NCI-H2196 (cell line): ENCODE measurements around the gene XRCC4.

Experiments used
- DNase-seq: peaks from one replicate; lab custom pipeline; 2025; ENCODE audit not compliant: unreplicated experiment; lab: John Stamatoyannopoulos, UW

XRCC4 gene

DNA sequence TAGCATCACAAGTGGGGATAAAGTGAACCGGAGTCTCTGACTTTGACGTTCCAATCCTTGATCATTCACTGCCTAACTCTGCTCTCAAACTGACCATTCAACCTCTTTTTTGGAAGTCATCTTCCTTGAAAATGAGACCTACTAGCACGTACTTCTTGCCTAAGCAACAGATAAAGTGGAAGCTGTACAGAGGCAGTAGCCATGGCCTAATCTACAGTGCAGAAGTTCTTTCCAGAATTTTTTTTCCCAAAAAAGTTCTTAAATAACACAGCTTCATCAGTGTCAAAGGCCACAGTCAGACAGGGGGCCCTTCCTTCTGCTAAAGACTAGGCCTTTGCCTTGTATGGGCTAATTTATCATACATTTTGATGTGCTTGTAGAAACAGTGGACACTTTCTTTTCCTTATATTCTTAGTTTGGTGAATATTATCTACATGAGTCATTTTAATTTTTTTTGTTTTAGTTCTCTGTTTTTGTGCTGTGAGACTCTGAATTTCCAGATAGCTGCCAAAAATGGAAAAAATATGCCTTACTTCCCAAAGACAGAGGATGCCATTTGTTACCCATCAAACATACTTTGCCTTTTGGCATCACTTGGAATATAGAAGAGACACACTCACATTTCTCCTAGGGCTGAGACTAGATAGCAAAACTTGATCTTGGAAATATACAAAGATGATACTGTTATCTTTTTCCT, 297.9 kb downstream of the XRCC4 start:
- DNase-seq = no peak

GRCh38 chr5:83376461-83376860, 299.1 kb downstream of the XRCC4 start:
- no peak for DNase-seq

GRCh38 chr5:83377131-83377865, 300.0 kb downstream of the XRCC4 start:
- no peak for DNase-seq

DNA sequence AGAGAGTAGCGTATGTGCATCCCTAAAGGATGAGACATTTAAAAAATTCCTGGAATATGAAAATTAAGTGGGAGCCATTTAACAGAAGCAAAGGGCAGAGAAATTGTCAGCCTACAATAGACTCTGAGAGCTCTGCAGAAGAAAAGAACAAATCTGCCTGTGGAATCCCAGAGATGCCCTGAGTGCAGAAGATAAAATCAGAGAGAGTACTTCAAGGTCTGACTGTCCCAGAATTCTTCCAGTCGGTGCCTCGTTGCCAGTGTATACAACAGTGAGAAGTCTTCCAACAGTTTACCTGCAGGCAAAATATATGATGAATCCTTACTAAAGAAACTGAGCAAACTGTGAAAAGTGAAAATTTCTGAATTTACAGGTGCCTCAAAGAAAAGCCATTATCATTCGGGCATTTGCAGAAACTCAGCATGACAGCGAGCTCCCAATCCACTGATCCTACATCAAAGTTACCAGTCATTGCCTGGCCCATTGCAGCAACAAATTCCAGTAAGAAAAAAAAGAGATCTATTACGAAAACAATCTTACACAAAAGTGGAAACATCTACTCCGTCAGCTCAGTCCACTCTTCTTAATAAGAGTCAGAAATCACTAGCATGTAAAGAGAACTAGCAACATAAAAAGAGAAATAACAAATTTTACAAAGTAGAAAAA, 301.4 kb downstream of the XRCC4 start:
- DNase-seq = no peak

GRCh38 chr5:83385812-83386211, 308.5 kb downstream of the XRCC4 start:
- DNase-seq = no peak

- no peak for DNase-seq
Measured at GRCh38 chr5:83387041-83387440, 309.7 kb downstream of the XRCC4 start.

GRCh38 chr5:83388608-83389007, 311.3 kb downstream of the XRCC4 start:
- no peak for DNase-seq

GRCh38 chr5:83392766-83393503, 315.6 kb downstream of the XRCC4 start:
- DNase-seq = no peak

DNA sequence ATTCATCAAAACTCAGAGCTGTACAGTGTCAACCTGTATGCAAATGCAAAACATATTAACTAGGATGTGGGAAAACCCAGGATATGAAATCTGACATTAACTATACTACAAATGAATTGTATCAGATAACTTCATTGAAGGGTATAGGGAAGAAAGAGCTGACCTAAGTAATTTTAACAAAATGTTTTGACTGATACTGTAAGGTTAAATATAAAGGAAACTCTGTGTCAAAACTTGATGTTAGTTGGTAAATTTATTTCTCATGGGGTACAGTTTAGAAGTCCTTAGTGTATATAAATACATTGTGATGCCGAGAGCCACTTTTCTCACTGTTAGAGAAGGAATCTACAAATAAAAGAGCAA, 316.1 kb downstream of the XRCC4 start:
- DNase-seq = no peak

- DNase-seq = no peak
Measured at GRCh38 chr5:83394190-83394589, 316.8 kb downstream of the XRCC4 start.

DNA sequence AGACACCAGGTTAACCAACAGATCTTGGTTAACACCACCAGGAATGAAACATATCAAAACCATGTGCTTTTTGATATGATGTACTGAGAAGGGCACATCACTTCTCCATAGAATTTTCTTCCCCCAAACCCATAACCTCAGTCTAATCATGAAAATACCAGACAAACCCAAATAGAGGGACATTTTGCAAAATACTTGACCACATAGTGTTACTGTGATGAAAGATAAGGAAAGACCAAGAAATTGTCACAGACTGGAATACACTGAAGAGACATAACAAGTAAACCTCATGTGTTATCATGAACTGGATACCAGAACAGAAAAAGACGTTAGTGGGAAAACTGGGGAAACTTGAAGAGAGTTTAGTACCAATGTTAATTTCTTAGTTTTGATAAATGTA, 319.3 kb downstream of the XRCC4 start:
- no peak for DNase-seq

DNA sequence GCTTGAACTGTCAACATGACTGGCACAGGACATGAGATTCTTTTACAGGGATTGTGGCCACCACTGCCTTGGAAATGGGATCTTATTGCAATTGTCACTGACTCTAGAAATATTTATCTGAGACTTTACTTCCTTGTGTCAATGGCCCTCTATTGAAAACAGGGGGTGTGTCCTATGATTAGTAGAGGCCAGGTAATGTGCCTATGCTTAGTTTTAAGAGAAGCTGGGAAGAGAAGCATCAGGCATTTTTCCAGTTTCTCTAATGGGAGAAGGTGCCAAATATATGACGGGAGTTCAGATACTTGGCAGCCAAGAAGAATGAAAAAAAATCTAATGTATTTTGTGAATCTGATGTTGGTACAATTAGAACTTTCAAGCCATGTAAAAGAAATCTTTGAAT, 320.3 kb downstream of the XRCC4 start:
- DNase-seq = no peak

- DNase-seq = no peak
Measured at GRCh38 chr5:83400241-83400640, 322.9 kb downstream of the XRCC4 start.

DNA sequence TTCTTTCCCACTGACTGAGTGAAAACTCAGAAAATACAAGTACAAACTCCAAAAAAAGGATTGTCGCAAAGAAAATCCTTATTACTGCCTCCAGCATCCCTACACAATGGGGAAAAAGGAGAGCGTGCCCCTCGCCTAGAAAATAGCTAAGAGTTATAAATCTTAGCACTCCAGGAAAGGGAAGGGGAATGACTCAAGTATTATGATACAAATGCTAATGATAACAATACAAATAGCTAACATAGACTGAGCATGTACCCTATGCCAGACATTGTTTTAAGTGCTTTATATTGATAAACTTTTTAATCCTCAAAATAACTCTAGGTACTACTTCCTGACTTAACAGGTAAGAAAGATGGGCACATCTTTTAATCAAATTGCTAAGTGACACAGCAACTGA, 323.4 kb downstream of the XRCC4 start:
- DNase-seq = no peak

GRCh38 chr5:83401122-83401731, 323.9 kb downstream of the XRCC4 start:
- DNase-seq = no peak

DNA sequence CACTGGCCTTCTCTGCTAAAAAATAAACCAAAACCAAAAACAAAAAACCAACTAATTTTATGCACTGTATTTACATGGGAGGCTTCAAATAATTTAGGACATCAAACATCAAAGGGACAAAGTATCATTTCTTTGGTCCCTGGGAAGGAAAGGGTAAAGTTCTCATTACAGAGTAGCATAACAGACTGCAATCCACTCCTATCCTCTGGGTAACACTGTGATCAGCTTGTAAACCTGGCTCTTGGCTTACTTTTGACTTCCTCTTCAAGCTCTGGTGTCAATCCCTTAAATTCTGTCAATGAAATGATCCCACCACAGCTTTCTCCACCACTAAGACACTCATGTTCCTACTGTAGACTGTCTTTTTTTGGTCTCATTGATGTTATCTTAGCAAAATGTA, 324.4 kb downstream of the XRCC4 start:
- DNase-seq = no peak
